Panc1 (cell line): Measurements from ENCODE around the gene GRK3. TPM values are rescaled to one million over a fixed set of nuclear protein-coding genes. Genes with fewer than 3 reads are reported as not detected.

Experiments used
- ATAC-seq: fragments of 200-7000 bp; cut with Tn5 transposase; 2 replicates; pipeline ENCODE4 v1.9.1; 2020; ENCODE audit warnings: mild to moderate bottlenecking, moderate library complexity
- Bru-seq: library from RNA; stranded (reverse); fragments of 400-500 nt; gene quantifications from one replicate; lab custom pipeline; 2021; lab: Mats Ljungman, UMichigan
- BruChase-seq, 2 experiments: library from RNA; stranded (reverse); fragments of 400-500 nt; gene quantifications; one replicate each; lab custom pipeline; 2021; lab: Mats Ljungman, UMichigan
- BruUV-seq: library from RNA; stranded (reverse); fragments of 400-500 nt; replicated peaks from 2 replicates; lab custom pipeline; 2021; lab: Mats Ljungman, UMichigan
- CTCF ChIA-PET: fragments of 300-600 bp; sonication (Branson Sonifier 250); formaldehyde crosslinking; loops from one replicate; lab custom pipeline; 2022; ENCODE audit warnings: antibody characterized with exemption; lab: Charles Lee
- POLR2A ChIA-PET: fragments of 300-600 bp; sonication (Branson Sonifier 250); formaldehyde crosslinking; loops from one replicate; lab custom pipeline; 2022; ENCODE audit warnings: antibody characterized with exemption; lab: Charles Lee
- DNase-seq: peaks from one replicate; pipeline ENCODE4 v3.0.0-alpha.2; 2010; ENCODE audit warnings: low read depth, low spot score
- H3K27ac ChIP-seq: 2 replicates; pipeline ENCODE4 v1.5.1; 2011; ENCODE audit warnings: mild to moderate bottlenecking, low read length, inconsistent platforms
- H3K27me3 ChIP-seq: fragments of 200-500 bp; sonication (Bioruptor generic); 2 replicates; pipeline ENCODE4 v1.6.0; 2014; ENCODE audit warnings: low read length, inconsistent platforms; ENCODE audit not compliant: control insufficient read depth, insufficient read depth
- H3K36me3 ChIP-seq: fragments of 200-500 bp; sonication (Bioruptor generic); 2 replicates; pipeline ENCODE4 v1.5.1; 2014; ENCODE audit warnings: inconsistent platforms, mild to moderate bottlenecking, low read length, moderate library complexity; ENCODE audit not compliant: control insufficient read depth, insufficient read depth
- H3K4me1 ChIP-seq: 2 replicates; pipeline ENCODE4 v1.5.1; 2011; ENCODE audit warnings: inconsistent platforms, mild to moderate bottlenecking, low read length, moderate library complexity; ENCODE audit not compliant: control insufficient read depth, insufficient read depth
- H3K4me3 ChIP-seq, 2 experiments: 2 replicates each; pipeline ENCODE4 v1.5.1; 2011 to 2012; ENCODE audit warnings: low read depth in 2 of 2, low read length in 2 of 2, mild to moderate bottlenecking in 2 of 2, inconsistent platforms in 1 of 2, moderate library complexity in 1 of 2
- H3K9me3 ChIP-seq: fragments of 200-500 bp; sonication (Bioruptor generic); 2 replicates; pipeline ENCODE4 v1.5.1; 2014; ENCODE audit warnings: low read depth, mild to moderate bottlenecking, inconsistent platforms, low read length, moderate library complexity; ENCODE audit not compliant: control insufficient read depth, insufficient read depth
- POLR2AphosphoS5 ChIP-seq: IDR thresholded peaks from 2 replicates; pipeline ENCODE4 v1.6.1; 2012; ENCODE audit warnings: mild to moderate bottlenecking, low read depth, low read length, moderate library complexity
- SIN3A ChIP-seq: IDR thresholded peaks from 2 replicates; pipeline ENCODE4 v1.6.1; 2012; ENCODE audit warnings: low read depth, mild to moderate bottlenecking, low read length, moderate library complexity, borderline replicate concordance; ENCODE audit not compliant: insufficient read depth
- TCF7L2 ChIP-seq: IDR thresholded peaks from 2 replicates; pipeline ENCODE4 v1.6.1; 2011; ENCODE audit warnings: mild to moderate bottlenecking, low read depth, low read length, inconsistent platforms
- in situ Hi-C: cut with HindIII; loops from 2 replicates; pipeline ENCODE4 v1.10.0; 2016; ENCODE audit warnings: low sequenced_read_pairs, low pct_unique_long_range_greater_than_20kb
- intact Hi-C: fragments of 100-400 bp; cut with micrococcal nuclease; formaldehyde crosslinking; loops from one replicate; pipeline ENCODE4 v1.10.0; 2022; ENCODE audit not compliant: unreplicated experiment
- long read RNA-seq: library from polyadenylated mRNA; unstranded; transcript quantifications from one replicate; pipeline ENCODE4 v2.0.0, GENCODE V29; 2021; ENCODE audit not compliant: unreplicated experiment
- polyA plus RNA-seq: library from polyadenylated mRNA; unstranded; fragments of >200 nt; gene quantifications from one replicate; pipeline ENCODE4 v1.2.1, GENCODE V29; 2012; ENCODE audit warnings: missing spikeins; ENCODE audit not compliant: insufficient read length
- total RNA-seq: library from RNA; stranded (reverse); gene quantifications from one replicate; pipeline ENCODE4 v1.2.1, GENCODE V29; 2021; ENCODE audit not compliant: unreplicated experiment
- TF ChIP-seq, protein P1 (sequence below), 2 experiments: IDR thresholded peaks; 2 replicates each; pipeline ENCODE4 v1.6.1; 2011 to 2012; ENCODE audit warnings: low read depth in 2 of 2, control low read depth in 1 of 2, low read length in 1 of 2, mild to moderate bottlenecking in 1 of 2, moderate library complexity in 1 of 2; ENCODE audit not compliant: insufficient read depth in 1 of 2
- TF ChIP-seq, protein P2 (sequence below): fragments of 450-650 bp; IDR thresholded peaks from 2 replicates; pipeline ENCODE4 v1.5.1; 2017; ENCODE audit warnings: mild to moderate bottlenecking

The GRK3 gene
- total RNA-seq (12.0 TPM), Bru-seq, nascent RNA (percentile 62 among the genes with signal in this experiment), BruChase-seq, experiment 1, labeled RNA remaining after a 2-hour chase (percentile 62 among the genes with signal in this experiment), BruChase-seq, experiment 2, labeled RNA remaining after a 6-hour chase (percentile 66 among the genes with signal in this experiment)
- 3.1 TPM for polyA plus RNA-seq
- long read RNA-seq, full-length matches to known transcripts, result 16 of 32 reads
- long read RNA-seq, partial matches to known transcripts, result 2 of 32 reads
- long read RNA-seq, other reads (novel, unspliced or antisense), result 14 of 32 reads

- Histone ChIP-seq H3K9me3 (no peaks in the 10 kb centered on the region), H3K4me3 (peak within 1 kb of the TSS; percentile 70 to 74), H3K4me1 (peaks cover 20% of the 10 kb centered on the region), H3K27ac (peak within 1 kb of the TSS; percentile 79), H3K27me3 (no peaks in the 10 kb centered on the region), H3K36me3 (no peaks in the 10 kb centered on the region; the same call in 1 of the 2 replicates)
- TF ChIP-seq, protein P1, sequence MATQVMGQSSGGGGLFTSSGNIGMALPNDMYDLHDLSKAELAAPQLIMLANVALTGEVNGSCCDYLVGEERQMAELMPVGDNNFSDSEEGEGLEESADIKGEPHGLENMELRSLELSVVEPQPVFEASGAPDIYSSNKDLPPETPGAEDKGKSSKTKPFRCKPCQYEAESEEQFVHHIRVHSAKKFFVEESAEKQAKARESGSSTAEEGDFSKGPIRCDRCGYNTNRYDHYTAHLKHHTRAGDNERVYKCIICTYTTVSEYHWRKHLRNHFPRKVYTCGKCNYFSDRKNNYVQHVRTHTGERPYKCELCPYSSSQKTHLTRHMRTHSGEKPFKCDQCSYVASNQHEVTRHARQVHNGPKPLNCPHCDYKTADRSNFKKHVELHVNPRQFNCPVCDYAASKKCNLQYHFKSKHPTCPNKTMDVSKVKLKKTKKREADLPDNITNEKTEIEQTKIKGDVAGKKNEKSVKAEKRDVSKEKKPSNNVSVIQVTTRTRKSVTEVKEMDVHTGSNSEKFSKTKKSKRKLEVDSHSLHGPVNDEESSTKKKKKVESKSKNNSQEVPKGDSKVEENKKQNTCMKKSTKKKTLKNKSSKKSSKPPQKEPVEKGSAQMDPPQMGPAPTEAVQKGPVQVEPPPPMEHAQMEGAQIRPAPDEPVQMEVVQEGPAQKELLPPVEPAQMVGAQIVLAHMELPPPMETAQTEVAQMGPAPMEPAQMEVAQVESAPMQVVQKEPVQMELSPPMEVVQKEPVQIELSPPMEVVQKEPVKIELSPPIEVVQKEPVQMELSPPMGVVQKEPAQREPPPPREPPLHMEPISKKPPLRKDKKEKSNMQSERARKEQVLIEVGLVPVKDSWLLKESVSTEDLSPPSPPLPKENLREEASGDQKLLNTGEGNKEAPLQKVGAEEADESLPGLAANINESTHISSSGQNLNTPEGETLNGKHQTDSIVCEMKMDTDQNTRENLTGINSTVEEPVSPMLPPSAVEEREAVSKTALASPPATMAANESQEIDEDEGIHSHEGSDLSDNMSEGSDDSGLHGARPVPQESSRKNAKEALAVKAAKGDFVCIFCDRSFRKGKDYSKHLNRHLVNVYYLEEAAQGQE (IDR thresholded peaks at IDR 0.05; ENCODE audit: insufficient read depth in 1 of 2, low read depth in 2 of 2, low read length in 1 of 2), result no peak
- no peak for TF ChIP-seq TCF7L2
- TF ChIP-seq, protein P2, sequence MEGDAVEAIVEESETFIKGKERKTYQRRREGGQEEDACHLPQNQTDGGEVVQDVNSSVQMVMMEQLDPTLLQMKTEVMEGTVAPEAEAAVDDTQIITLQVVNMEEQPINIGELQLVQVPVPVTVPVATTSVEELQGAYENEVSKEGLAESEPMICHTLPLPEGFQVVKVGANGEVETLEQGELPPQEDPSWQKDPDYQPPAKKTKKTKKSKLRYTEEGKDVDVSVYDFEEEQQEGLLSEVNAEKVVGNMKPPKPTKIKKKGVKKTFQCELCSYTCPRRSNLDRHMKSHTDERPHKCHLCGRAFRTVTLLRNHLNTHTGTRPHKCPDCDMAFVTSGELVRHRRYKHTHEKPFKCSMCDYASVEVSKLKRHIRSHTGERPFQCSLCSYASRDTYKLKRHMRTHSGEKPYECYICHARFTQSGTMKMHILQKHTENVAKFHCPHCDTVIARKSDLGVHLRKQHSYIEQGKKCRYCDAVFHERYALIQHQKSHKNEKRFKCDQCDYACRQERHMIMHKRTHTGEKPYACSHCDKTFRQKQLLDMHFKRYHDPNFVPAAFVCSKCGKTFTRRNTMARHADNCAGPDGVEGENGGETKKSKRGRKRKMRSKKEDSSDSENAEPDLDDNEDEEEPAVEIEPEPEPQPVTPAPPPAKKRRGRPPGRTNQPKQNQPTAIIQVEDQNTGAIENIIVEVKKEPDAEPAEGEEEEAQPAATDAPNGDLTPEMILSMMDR, result no peak
- TF ChIP-seq POLR2AphosphoS5, result no peak
- no peak for TF ChIP-seq SIN3A
- in situ Hi-C loops, result no loop called here
- POLR2A ChIA-PET, result no interaction called here
- no TSS peak for BruUV-seq
- intact Hi-C loops, result no loop called here
- DNase-seq, result no peak
- ATAC-seq, result peak; percentile 94
- CTCF ChIA-PET, result no interaction called here
Measured at GRCh38 chr22:25564320-25564978, at the start of gene GRK3. TSS of gene GRK3 (plus strand) at chr22:25564675. CDS start at chr22:25565041, 366 bp downstream.

DNA sequence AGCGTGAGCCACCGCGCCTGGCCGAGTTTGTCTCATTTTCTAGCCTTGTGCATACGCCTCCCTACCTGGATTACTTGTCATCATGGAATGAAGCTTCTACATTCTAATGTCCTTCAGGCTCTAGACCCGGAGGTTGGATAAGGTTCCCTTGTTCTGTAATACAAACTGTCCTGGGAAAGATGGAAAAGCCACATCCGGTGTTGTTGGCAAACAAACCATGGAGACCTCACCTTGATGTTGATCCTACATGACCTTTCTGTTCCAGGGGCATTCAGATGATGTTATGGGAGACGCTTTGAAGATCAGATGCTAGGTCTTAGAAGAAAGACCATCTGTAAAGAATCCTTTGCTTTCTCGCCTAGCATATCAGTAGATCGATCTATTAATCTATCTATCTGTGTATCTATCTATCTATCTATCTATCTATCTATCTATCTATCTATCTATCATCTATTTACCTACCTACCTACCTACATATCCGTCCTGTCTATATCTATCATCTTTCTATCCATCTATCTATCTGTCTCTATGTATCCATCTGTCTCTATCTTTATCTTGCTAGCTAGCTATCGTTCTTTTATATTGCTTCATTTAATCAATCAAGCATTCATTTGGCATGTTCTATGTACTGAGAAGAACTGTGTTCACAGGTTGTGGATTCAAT is 46.3 kb upstream of the GRK3 start:
- Histone ChIP-seq H3K27me3 (no peaks in the 10 kb centered on the region), H3K27ac (no peak overlapping the region), H3K9me3 (no peaks in the 10 kb centered on the region), H3K36me3 (no peaks in the 10 kb centered on the region), H3K4me3 (no peak overlapping the region), H3K4me1 (no peaks in the 10 kb centered on the region)
- DNase-seq (no peak), ATAC-seq (no peak)
- POLR2A ChIA-PET, result no interaction called here
- intact Hi-C loops (no loop called here), in situ Hi-C loops (no loop called here)
- TF ChIP-seq TCF7L2, result no peak
- TF ChIP-seq POLR2AphosphoS5, result no peak
- no peak for TF ChIP-seq SIN3A
- TF ChIP-seq, protein P1 (IDR thresholded peaks at IDR 0.05; ENCODE audit: insufficient read depth in 1 of 2, low read depth in 2 of 2, low read length in 1 of 2), result no peak
- TF ChIP-seq, protein P2, result no peak
- CTCF ChIA-PET, result no interaction called here
- BruUV-seq, result no TSS peak
